Hepatocyte (in vitro differentiated cells): ENCODE results near the gene KLK10.

Source experiments
- EZH2 ChIP-seq: fragments of 200-600 bp; sonication (generic); IDR thresholded peaks from 2 replicates; pipeline ENCODE4 v1.6.1; 2016; ENCODE audit warnings: antibody characterized with exemption, mild to moderate bottlenecking, borderline replicate concordance
- EZH2phosphoT487 ChIP-seq: fragments of 200-600 bp; sonication (generic); IDR thresholded peaks from one replicate; pipeline ENCODE4 v1.6.1; 2018; ENCODE audit warnings: antibody characterized with exemption, mild to moderate bottlenecking, low read depth, moderate library complexity; ENCODE audit not compliant: unreplicated experiment, severe bottlenecking
- TF ChIP-seq, protein P1 (sequence below): fragments of 200-600 bp; sonication (generic); IDR thresholded peaks from 2 replicates; pipeline ENCODE4 v1.5.1; 2016; ENCODE audit warnings: antibody characterized with exemption, mild to moderate bottlenecking; ENCODE audit not compliant: poor library complexity

- TF ChIP-seq, protein P1, sequence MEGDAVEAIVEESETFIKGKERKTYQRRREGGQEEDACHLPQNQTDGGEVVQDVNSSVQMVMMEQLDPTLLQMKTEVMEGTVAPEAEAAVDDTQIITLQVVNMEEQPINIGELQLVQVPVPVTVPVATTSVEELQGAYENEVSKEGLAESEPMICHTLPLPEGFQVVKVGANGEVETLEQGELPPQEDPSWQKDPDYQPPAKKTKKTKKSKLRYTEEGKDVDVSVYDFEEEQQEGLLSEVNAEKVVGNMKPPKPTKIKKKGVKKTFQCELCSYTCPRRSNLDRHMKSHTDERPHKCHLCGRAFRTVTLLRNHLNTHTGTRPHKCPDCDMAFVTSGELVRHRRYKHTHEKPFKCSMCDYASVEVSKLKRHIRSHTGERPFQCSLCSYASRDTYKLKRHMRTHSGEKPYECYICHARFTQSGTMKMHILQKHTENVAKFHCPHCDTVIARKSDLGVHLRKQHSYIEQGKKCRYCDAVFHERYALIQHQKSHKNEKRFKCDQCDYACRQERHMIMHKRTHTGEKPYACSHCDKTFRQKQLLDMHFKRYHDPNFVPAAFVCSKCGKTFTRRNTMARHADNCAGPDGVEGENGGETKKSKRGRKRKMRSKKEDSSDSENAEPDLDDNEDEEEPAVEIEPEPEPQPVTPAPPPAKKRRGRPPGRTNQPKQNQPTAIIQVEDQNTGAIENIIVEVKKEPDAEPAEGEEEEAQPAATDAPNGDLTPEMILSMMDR, result no peak
- TF ChIP-seq EZH2, result no peak
- TF ChIP-seq EZH2phosphoT487, result no peak
These were observed 35.8 kb downstream of the KLK10 start, which contains the start of gene KLK7 for GRCh38 chr19:50983625-50984292.
